ENCODE measurements around the gene CCDC142. TPM values are rescaled to one million over a fixed set of nuclear protein-coding genes. Genes with fewer than 3 reads are reported as not detected.

CCDC142 gene
- total RNA-seq, 6 experiments from 2014 or later = 5.9 to 15.4 (median 11.2) TPM

- Histone ChIP-seq H3K27ac (no peak within 1 kb of the TSS), H3K9me3 (no peaks in the 10 kb centered on the region), H3K36me3 (peaks cover 0 to 20% (median 9%) of the 10 kb centered on the region in 4 donors), H3K4me3 (no peak within 1 kb of the TSS), H3K27me3 (no peaks in the 10 kb centered on the region), H3K4me1 (peaks cover 0 to 16% (median 6%) of the 10 kb centered on the region in 4 donors)
- intact Hi-C loops (cut with DNase I) = loop anchor here in 1 of 2 donors (5.0 kb wide), 1 partner anchor 39 kb away; no protein-coding TSS in a partner anchor
- no peak for DNase-seq
- no peak for ATAC-seq
- 78% methylated on average over 9 of the region's 11 CpGs for WGBS (ENCODE audit: insufficient coverage, low coverage, low lambda C conversion rate, missing lambda C conversion rate)
- TF ChIP-seq CTCF (IDR thresholded peaks at IDR 0.05) (no peak), POLR2A (IDR thresholded peaks at IDR 0.05) (no peak)
These were observed 43.2 kb upstream of the CCDC142 start, which contains the start of gene DQX1 for GRCh38 chr2:74525717-74526648. Gene DQX1 (minus strand): TSS chr2:74526231. CDS start chr2:74525729, 502 bp downstream.

- 91% methylated on average over 3 of the region's 10 CpGs for WGBS (ENCODE audit: insufficient coverage, low coverage, low lambda C conversion rate, missing lambda C conversion rate)
- Histone ChIP-seq H3K4me1 (peaks cover 0 to 11% (median 4%) of the 10 kb centered on the region in 4 donors), H3K4me3 (no peak overlapping the region), H3K36me3 (peaks cover 0 to 20% (median 9%) of the 10 kb centered on the region in 4 donors), H3K9me3 (no peaks in the 10 kb centered on the region), H3K27ac (no peak overlapping the region), H3K27me3 (no peaks in the 10 kb centered on the region)
- intact Hi-C loops (cut with DNase I) = loop anchor here in 1 of 2 donors (5.0 kb wide), 1 partner anchor 38 kb away; no protein-coding TSS in a partner anchor
- TF ChIP-seq POLR2A (IDR thresholded peaks at IDR 0.05) = no peak
- ATAC-seq = no peak
- no peak for DNase-seq
These were observed 42.3 kb upstream of the CCDC142 start for GRCh38 chr2:74524955-74525716.

- TF ChIP-seq CTCF (IDR thresholded peaks at IDR 0.05) (no peak), POLR2A (IDR thresholded peaks at IDR 0.05) (no peak)
- H3K4me1 ChIP-seq = peaks cover 0 to 11% (median 4%) of the 10 kb centered on the region in 4 donors
- 100% methylated on average over 1 of the region's 9 CpGs for WGBS (ENCODE audit: insufficient coverage, low coverage, low lambda C conversion rate, missing lambda C conversion rate)
- H3K27ac ChIP-seq = no peak overlapping the region
- peaks cover 0 to 20% (median 9%) of the 10 kb centered on the region in 4 donors for H3K36me3 ChIP-seq
- intact Hi-C loops (cut with DNase I) = no loop called here
- no peaks in the 10 kb centered on the region for H3K9me3 ChIP-seq
- H3K4me3 ChIP-seq = no peak overlapping the region
- H3K27me3 ChIP-seq = no peaks in the 10 kb centered on the region
- DNase-seq (no peak), ATAC-seq (no peak)
These were observed 41.2 kb upstream of the CCDC142 start for GRCh38 chr2:74524005-74524404.

GRCh38 chr2:74522516-74522915, 39.7 kb upstream of the CCDC142 start:
- intact Hi-C loops (cut with DNase I) = no loop called here
- Histone ChIP-seq H3K4me1 (no peaks in the 10 kb centered on the region), H3K4me3 (no peak overlapping the region), H3K36me3 (peaks cover 0 to 16% (median 7%) of the 10 kb centered on the region in 4 donors), H3K27ac (no peak overlapping the region), H3K9me3 (no peaks in the 10 kb centered on the region), H3K27me3 (peaks cover 0 to 3% of the 10 kb centered on the region in 2 donors)
- no CpG with 5 or more reads among the region's 3 CpGs for whole genome bisulfite sequencing (ENCODE audit: insufficient coverage, low coverage, low lambda C conversion rate, missing lambda C conversion rate)
- no peak for ATAC-seq
- DNase-seq = no peak
- TF ChIP-seq CTCF (IDR thresholded peaks at IDR 0.05) (no peak), POLR2A (IDR thresholded peaks at IDR 0.05) (no peak)
